Medulla oblongata (tissue), 1 donor: ENCODE measurements around the gene PDXP.
A peak's percentile ranks its signal among the peaks of the same experiment; 100 is the strongest.
"Not testable (repeated sequence)": the region's sequence is repeated elsewhere in the genome, so short reads cannot be mapped to it uniquely, and the experiment has no call there.

ENCODE experiments used
- DNase-seq: peaks from one replicate; pipeline ENCODE4 v3.0.0-alpha.2; 2015; ENCODE audit errors: extremely low spot score

Gene PDXP

GRCh38 chr22:37674951-37675929 is 16.7 kb downstream of the PDXP start, which contains the start of gene LGALS1:
Gene LGALS1, plus strand, starts transcription at chr22:37675636. Its CDS starts 67 bp downstream, at chr22:37675703.
- peak; percentile 95 for DNase-seq

- DNase-seq = peak; percentile 66
These were observed 17.6 kb downstream of the PDXP start for GRCh38 chr22:37675930-37676735.

GRCh38 chr22:37676736-37677492 is 18.4 kb downstream of the PDXP start:
- DNase-seq = peak; percentile 73

- DNase-seq = no peak
These were observed 19.0 kb downstream of the PDXP start for GRCh38 chr22:37677493-37677974.

GRCh38 chr22:37678372-37678771 is 19.8 kb downstream of the PDXP start:
- no peak for DNase-seq

DNA sequence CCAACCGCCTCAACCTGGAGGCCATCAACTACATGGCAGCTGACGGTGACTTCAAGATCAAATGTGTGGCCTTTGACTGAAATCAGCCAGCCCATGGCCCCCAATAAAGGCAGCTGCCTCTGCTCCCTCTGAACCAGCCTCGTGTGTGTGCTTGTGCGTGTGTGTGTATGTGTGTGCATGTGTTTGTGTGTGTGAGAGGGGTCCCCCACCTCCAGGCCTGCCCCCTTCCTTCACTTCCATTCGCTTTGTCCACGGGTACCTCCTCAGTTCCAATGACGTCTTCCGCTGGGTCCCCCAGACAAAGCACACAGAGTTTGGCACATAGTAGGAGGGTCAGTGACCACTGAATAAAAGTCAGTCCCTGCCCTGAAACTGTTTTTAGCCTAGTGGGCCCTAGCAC is 21.1 kb downstream of the PDXP start:
- no peak for DNase-seq

- DNase-seq = no peak
These were observed 21.8 kb downstream of the PDXP start for GRCh38 chr22:37680191-37680851.

- DNase-seq = no peak
These were observed 22.5 kb downstream of the PDXP start for GRCh38 chr22:37681001-37681424.

- DNase-seq = peak; percentile 81
These were observed 23.1 kb downstream of the PDXP start for GRCh38 chr22:37681556-37682049.

GRCh38 chr22:37684803-37685615 is 26.5 kb downstream of the PDXP start:
- DNase-seq = no peak

GRCh38 chr22:37686002-37686982 is 27.8 kb downstream of the PDXP start, which contains the start of gene NOL12:
Gene NOL12, plus strand, starts transcription at chr22:37686343. Its CDS starts 50 bp downstream, at chr22:37686393.
- DNase-seq = peak; percentile 87

- no peak for DNase-seq
These were observed 31.9 kb downstream of the PDXP start for GRCh38 chr22:37690407-37690806.

- DNase-seq = no peak
These were observed 32.5 kb downstream of the PDXP start for GRCh38 chr22:37690901-37691504.

- no peak for DNase-seq
These were observed 34.2 kb downstream of the PDXP start for GRCh38 chr22:37692627-37693285.

DNA sequence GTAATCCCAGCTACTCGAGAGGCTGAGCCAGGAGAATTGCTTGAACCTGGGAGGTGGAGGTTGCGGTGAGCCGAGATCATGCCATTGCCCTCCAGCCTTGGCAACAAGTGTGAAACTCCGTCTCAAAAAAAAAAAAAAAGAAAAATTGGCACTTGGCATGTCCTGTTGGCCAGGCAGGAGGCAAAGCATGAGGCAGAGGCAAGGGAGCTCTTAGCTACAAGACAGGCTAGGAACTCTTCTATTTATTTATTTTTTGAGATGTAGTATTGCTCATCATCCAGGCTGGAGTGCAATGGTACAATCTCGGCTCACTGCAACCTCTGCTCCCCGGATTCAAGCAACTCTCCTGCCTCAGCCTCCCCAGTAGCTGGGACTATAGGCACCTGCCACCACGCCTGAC is 35.6 kb downstream of the PDXP start:
- not testable (repeated sequence) for DNase-seq

- not testable (repeated sequence) for DNase-seq
These were observed 37.7 kb downstream of the PDXP start for GRCh38 chr22:37696260-37696656.
